GM23248 (cell line): ENCODE data around the gene CADM3.

Experiments used
- EZH2 ChIP-seq: fragments of 200-600 bp; sonication (generic); IDR thresholded peaks from 2 replicates; pipeline ENCODE4 v1.6.1; 2018; ENCODE audit warnings: antibody characterized with exemption, mild to moderate bottlenecking; ENCODE audit not compliant: insufficient read depth, poor library complexity, severe bottlenecking
- EZH2phosphoT487 ChIP-seq: fragments of 200-600 bp; sonication (generic); IDR thresholded peaks from 2 replicates; pipeline ENCODE4 v1.6.1; 2018; ENCODE audit warnings: antibody characterized with exemption, moderate library complexity, mild to moderate bottlenecking, low read depth; ENCODE audit not compliant: insufficient read depth

- no peak for TF ChIP-seq EZH2phosphoT487
- no peak for TF ChIP-seq EZH2
Observed at GRCh38 chr1:159142726-159143510, 28.5 kb upstream of the CADM3 start.
